HG02973 (cell line): ENCODE measurements around the gene MASP2.
"Not testable (repeated sequence)": the region's sequence is repeated elsewhere in the genome, so short reads cannot be mapped to it uniquely, and the experiment has no call there.

ENCODE experiments used
- ATAC-seq: cut with Tn5 transposase; IDR thresholded peaks from one replicate; pipeline ENCODE4 v1.9.1; 2021; ENCODE audit warnings: moderate library complexity; ENCODE audit not compliant: unreplicated experiment

The MASP2 gene

GRCh38 chr1:11039351-11040104, 7.5 kb downstream of the MASP2 start:
- ATAC-seq = no peak

GRCh38 chr1:11037740-11038182, 9.3 kb downstream of the MASP2 start:
- ATAC-seq = no peak

DNA sequence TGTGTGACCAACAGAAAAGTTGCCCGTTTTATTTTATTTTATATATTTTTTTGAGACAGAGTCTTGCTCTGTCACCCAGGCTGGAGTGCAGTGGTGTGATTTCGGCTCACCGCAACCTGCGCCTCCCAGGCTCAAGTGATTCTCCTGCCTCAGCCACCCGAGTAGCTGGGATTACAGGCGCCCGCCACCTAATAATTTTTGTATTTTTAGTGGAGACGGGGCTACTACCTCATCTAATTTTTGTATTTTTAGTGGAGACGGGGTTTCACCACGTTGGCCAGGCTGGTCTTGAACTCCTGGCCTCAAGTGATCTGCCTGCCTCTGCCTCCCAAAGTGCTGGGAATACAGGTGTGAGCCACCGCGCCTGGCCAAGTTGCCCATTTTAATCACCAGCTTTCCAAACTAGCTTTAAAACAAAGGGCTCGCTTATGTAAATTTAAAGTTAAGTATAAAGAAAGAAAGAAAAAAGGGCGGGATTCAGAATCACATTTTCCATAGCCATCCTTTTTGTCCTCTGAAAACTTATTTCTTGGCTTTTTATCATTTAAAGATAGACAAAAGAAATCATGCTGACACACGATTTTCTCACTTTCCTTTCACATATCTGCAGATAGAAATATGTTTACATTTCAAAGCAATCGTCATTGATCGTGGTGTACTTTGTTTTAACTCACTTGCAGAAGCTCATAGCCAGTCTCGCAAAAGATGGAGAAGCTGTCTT, 9.9 kb downstream of the MASP2 start:
- not testable (repeated sequence) for ATAC-seq

GRCh38 chr1:11031624-11032262, 15.3 kb downstream of the MASP2 start:
- ATAC-seq = no peak

DNA sequence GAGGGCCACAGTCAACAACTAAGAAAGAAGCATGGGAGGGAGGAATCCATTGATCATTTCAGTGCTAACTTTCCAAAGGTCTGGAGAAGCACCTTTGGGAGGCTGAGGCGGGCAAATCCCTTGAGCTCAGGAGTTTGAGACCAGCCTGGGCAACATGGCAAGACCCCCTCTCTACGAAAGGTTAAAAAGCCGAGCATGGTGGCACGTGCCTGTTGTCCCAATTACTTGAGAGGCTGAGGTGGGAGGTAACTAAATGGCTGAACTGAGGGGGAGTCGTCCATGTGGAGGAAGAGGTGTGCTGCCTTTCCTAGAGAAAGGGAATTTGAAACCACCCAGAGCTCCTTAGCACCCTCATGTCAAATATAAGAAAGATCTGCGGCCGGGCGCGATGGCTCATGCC, 16.2 kb downstream of the MASP2 start:
- ATAC-seq = no peak

GRCh38 chr1:11028018-11028417, 19.0 kb downstream of the MASP2 start:
- no peak for ATAC-seq

- no peak for ATAC-seq
Measured at GRCh38 chr1:11027316-11027715, 19.7 kb downstream of the MASP2 start.

- no peak for ATAC-seq
Measured at GRCh38 chr1:11026903-11027302, 20.1 kb downstream of the MASP2 start.

GRCh38 chr1:11026052-11026451, 21.0 kb downstream of the MASP2 start:
- ATAC-seq = no peak

DNA sequence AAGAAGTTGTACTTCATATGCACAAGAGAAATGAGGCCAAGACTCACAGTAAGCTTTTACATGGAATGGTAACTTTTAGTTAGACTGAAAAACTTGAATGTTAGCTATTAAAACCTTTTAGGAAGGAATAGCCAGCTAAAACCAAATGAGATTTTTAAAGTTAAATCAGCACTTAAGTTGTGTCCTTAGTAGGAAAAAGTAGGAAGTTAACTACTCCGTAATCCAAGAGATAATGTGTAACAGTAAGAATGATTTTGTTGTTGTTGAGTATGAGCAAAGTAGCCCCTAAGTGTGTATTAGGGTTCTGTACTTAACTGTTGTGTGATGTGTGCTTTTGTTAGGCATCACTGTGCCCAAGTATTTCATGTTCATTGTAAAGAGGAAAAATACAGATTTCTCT, 21.4 kb downstream of the MASP2 start:
- ATAC-seq = no peak

DNA sequence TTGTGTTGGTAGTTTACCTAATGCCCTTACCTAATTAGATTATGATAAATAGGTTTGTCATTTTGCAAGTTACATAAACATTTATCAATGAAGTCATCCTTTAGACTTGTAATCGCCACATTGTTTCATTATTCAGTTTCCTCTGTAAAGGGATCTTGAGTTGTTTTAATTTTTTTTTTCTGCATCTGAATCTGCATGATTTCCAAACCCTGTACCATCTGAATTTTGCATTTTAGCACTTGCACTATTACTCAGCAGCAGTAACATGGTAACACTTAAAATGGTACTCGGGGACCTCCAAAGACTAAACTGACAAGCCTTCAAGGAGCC, 22.2 kb downstream of the MASP2 start:
- ATAC-seq = no peak

- no peak for ATAC-seq
Measured at GRCh38 chr1:11024154-11024873, 22.7 kb downstream of the MASP2 start.

DNA sequence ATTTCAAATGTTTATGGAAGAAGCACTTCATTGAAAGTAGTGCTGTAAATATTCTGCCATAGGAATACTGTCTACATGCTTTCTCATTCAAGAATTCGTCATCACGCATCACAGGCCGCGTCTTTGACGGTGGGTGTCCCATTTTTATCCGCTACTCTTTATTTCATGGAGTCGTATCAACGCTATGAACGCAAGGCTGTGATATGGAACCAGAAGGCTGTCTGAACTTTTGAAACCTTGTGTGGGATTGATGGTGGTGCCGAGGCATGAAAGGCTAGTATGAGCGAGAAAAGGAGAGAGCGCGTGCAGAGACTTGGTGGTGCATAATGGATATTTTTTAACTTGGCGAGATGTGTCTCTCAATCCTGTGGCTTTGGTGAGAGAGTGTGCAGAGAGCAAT, 23.8 kb downstream of the MASP2 start:
- no peak for ATAC-seq

DNA sequence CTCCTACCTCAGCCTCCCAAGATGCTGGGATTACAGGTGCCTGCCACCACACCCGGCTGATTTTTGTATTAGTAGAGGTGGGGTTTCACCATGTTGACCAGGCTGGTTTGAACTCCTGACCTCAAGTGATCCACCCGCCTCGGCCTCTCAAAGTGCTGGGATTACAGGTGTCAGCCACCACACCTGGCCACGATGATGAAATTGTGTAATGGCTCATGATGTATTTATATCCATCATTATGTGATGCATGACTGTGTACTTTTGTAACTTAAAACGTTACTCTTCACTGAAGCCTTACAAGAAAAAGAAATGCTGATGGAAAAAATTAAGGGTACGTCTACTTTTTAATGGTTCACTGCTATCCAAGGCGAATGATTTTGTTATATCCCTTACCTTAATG, 27.1 kb downstream of the MASP2 start:
- no peak for ATAC-seq

GRCh38 chr1:11019358-11019757, 27.7 kb downstream of the MASP2 start:
- not testable (repeated sequence) for ATAC-seq

DNA sequence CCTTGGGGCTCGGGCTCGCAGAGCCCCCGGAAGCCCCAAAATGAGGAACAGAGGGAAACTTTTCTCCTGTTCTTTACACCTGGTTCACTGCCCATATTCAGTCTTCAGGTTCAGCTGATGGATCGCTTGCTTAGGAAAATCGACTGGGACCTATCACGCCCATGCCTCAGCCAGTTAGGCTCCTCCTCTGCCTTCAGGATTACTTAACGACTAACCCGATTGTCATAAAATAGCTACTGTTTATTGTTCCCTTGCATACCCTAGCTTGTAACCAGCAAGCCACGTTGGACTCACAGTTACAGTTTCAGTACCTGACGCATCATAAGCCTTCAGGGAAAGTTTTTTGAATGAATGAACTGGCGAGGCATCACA, 33.9 kb downstream of the MASP2 start:
- peak; percentile 7 for ATAC-seq

- ATAC-seq = peak; percentile 82
Measured at GRCh38 chr1:11012260-11013159, 34.5 kb downstream of the MASP2 start, which contains the start of gene TARDBP. TSS of gene TARDBP (plus strand) at chr1:11012654. CDS start at chr1:11013728, 1,074 bp downstream.

- no peak for ATAC-seq
Measured at GRCh38 chr1:11000526-11000925, 46.5 kb downstream of the MASP2 start.

DNA sequence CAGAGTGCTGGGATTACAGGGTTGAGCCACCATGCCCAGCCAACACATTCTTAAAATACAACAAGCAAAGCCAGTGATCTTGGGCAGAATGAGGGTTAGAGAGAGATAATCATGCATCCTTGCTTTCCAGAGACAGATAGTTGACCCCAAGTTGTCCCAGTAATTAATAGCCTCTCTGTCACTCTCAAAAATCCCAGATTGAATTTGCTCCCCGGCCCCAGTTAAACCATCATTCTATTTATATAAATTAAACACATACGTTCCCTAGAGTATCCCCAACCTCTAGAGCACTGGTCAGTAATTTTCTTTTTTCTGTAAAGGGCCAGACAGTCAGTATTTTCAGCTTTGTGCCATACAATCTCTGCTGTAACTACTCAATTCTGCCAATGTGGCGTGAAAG, 50.9 kb downstream of the MASP2 start:
- no peak for ATAC-seq

DNA sequence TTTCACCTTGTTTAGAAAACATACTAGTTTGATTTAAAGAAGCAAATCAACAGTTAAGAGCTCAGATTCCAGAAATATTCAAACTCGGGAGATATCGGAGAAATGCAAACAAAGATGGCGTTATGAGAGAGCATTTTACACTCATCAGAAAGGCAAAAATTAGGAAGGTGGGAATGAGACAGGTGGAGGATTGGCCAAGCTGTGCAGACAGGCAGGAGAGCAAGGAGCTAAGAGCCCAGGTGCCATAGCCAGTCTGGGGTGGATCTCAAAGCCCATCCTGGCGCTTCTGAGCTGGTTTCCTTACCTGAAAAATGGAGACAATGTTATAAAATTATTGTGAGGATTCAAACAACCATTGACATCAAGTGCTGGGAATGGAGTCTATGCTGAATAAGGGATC, 54.2 kb downstream of the MASP2 start:
- no peak for ATAC-seq
